ENCODE data around the gene KANK4. TPM values are rescaled to one million over a fixed set of nuclear protein-coding genes. Genes with fewer than 3 reads are reported as not detected.

Gene KANK4
- total RNA-seq, 1 experiment from 2014 or later, result 59.7 TPM

- Histone ChIP-seq H3K4me1 (peaks cover 31% of the 10 kb centered on the region), H3K4me3 (no peak overlapping the region), H3K27me3 (no peaks in the 10 kb centered on the region), H3K27ac (no peak overlapping the region), H3K9me3 (replicated peaks) (no peaks in the 10 kb centered on the region), H3K36me3 (no peaks in the 10 kb centered on the region)
- peak; percentile 50 to 63 for DNase-seq
These were observed 5.8 kb upstream of the KANK4 start for GRCh38 chr1:62325081-62325480.

GRCh38 chr1:62321446-62321845 lies 2.2 kb upstream of the KANK4 start:
- no peak overlapping the region for H3K4me3 ChIP-seq
- H3K27me3 ChIP-seq, result no peaks in the 10 kb centered on the region
- H3K36me3 ChIP-seq, result no peaks in the 10 kb centered on the region
- H3K9me3 ChIP-seq (replicated peaks), result no peaks in the 10 kb centered on the region
- no peak overlapping the region for H3K27ac ChIP-seq
- DNase-seq, result no peak
- H3K4me1 ChIP-seq, result peaks cover 11% of the 10 kb centered on the region

GRCh38 chr1:62318320-62318755 lies 896 bp downstream of the KANK4 start:
- H3K9me3 ChIP-seq (replicated peaks), result no peaks in the 10 kb centered on the region
- no peak overlapping the region for H3K4me3 ChIP-seq
- H3K27ac ChIP-seq, result no peak overlapping the region
- no peaks in the 10 kb centered on the region for H3K27me3 ChIP-seq
- no peaks in the 10 kb centered on the region for H3K36me3 ChIP-seq
- no peak for DNase-seq
- peaks cover 21% of the 10 kb centered on the region for H3K4me1 ChIP-seq

- Histone ChIP-seq H3K27ac (no peak overlapping the region), H3K9me3 (replicated peaks) (no peaks in the 10 kb centered on the region), H3K27me3 (no peaks in the 10 kb centered on the region), H3K4me3 (no peak overlapping the region), H3K4me1 (peaks cover 28% of the 10 kb centered on the region), H3K36me3 (no peaks in the 10 kb centered on the region)
- DNase-seq, result no peak
These were observed 2.0 kb downstream of the KANK4 start for GRCh38 chr1:62317021-62317768.

GRCh38 chr1:62316135-62316534 lies 3.1 kb downstream of the KANK4 start:
- peaks cover 35% of the 10 kb centered on the region for H3K4me1 ChIP-seq
- no peak overlapping the region for H3K27ac ChIP-seq
- no peaks in the 10 kb centered on the region for H3K9me3 ChIP-seq (replicated peaks)
- no peaks in the 10 kb centered on the region for H3K36me3 ChIP-seq
- DNase-seq, result no peak
- H3K27me3 ChIP-seq, result no peaks in the 10 kb centered on the region
- H3K4me3 ChIP-seq, result no peak overlapping the region

- H3K4me1 ChIP-seq, result peaks cover 40% of the 10 kb centered on the region
- no peaks in the 10 kb centered on the region for H3K36me3 ChIP-seq
- no peaks in the 10 kb centered on the region for H3K9me3 ChIP-seq (replicated peaks)
- no peak overlapping the region for H3K4me3 ChIP-seq
- H3K27me3 ChIP-seq, result no peaks in the 10 kb centered on the region
- no peak for DNase-seq
- H3K27ac ChIP-seq, result no peak overlapping the region
These were observed 3.8 kb downstream of the KANK4 start for GRCh38 chr1:62315387-62315786.

GRCh38 chr1:62314454-62315350 lies 4.5 kb downstream of the KANK4 start:
- peak overlapping the region; percentile 5; the same call in 1 of the 2 replicates for H3K27ac ChIP-seq
- H3K36me3 ChIP-seq, result no peaks in the 10 kb centered on the region
- peaks cover 40% of the 10 kb centered on the region for H3K4me1 ChIP-seq
- H3K27me3 ChIP-seq, result no peaks in the 10 kb centered on the region
- no peaks in the 10 kb centered on the region for H3K9me3 ChIP-seq (replicated peaks)
- H3K4me3 ChIP-seq, result no peak overlapping the region
- peak in 1 of 2 experiments; percentile 58 for DNase-seq

- no peak overlapping the region for H3K27ac ChIP-seq
- H3K27me3 ChIP-seq, result no peaks in the 10 kb centered on the region
- DNase-seq, result peak; percentile 24 to 58
- H3K9me3 ChIP-seq (replicated peaks), result no peaks in the 10 kb centered on the region
- no peaks in the 10 kb centered on the region for H3K36me3 ChIP-seq
- H3K4me1 ChIP-seq, result peaks cover 43% of the 10 kb centered on the region
- H3K4me3 ChIP-seq, result no peak overlapping the region
These were observed 6.5 kb downstream of the KANK4 start for GRCh38 chr1:62312698-62313097.

GRCh38 chr1:62311473-62311943 lies 7.7 kb downstream of the KANK4 start:
- H3K27ac ChIP-seq, result no peak overlapping the region
- no peaks in the 10 kb centered on the region for H3K9me3 ChIP-seq (replicated peaks)
- no peak overlapping the region for H3K4me3 ChIP-seq
- peaks cover 43% of the 10 kb centered on the region for H3K4me1 ChIP-seq
- DNase-seq, result peak; percentile 81 to 88
- no peaks in the 10 kb centered on the region for H3K36me3 ChIP-seq
- no peaks in the 10 kb centered on the region for H3K27me3 ChIP-seq

GRCh38 chr1:62309906-62310305 lies 9.3 kb downstream of the KANK4 start:
- Histone ChIP-seq H3K27me3 (no peaks in the 10 kb centered on the region), H3K4me1 (peaks cover 39% of the 10 kb centered on the region), H3K36me3 (no peaks in the 10 kb centered on the region), H3K27ac (no peak overlapping the region), H3K9me3 (replicated peaks) (no peaks in the 10 kb centered on the region), H3K4me3 (no peak overlapping the region)
- DNase-seq, result no peak

- H3K4me3 ChIP-seq, result no peak overlapping the region
- H3K27me3 ChIP-seq, result no peaks in the 10 kb centered on the region
- H3K27ac ChIP-seq, result no peak overlapping the region
- peaks cover 43% of the 10 kb centered on the region for H3K4me1 ChIP-seq
- no peaks in the 10 kb centered on the region for H3K9me3 ChIP-seq (replicated peaks)
- no peaks in the 10 kb centered on the region for H3K36me3 ChIP-seq
- no peak for DNase-seq
These were observed 10.6 kb downstream of the KANK4 start for GRCh38 chr1:62308606-62309005.

GRCh38 chr1:62307895-62308492 lies 11.2 kb downstream of the KANK4 start:
- DNase-seq, result no peak
- Histone ChIP-seq H3K27me3 (no peaks in the 10 kb centered on the region), H3K4me3 (no peak overlapping the region), H3K36me3 (no peaks in the 10 kb centered on the region), H3K9me3 (replicated peaks) (no peaks in the 10 kb centered on the region), H3K4me1 (peaks cover 43% of the 10 kb centered on the region), H3K27ac (no peak overlapping the region)

GRCh38 chr1:62307446-62307845 lies 11.8 kb downstream of the KANK4 start:
- H3K9me3 ChIP-seq (replicated peaks), result no peaks in the 10 kb centered on the region
- no peak for DNase-seq
- H3K27me3 ChIP-seq, result no peaks in the 10 kb centered on the region
- H3K36me3 ChIP-seq, result no peaks in the 10 kb centered on the region
- peaks cover 38% of the 10 kb centered on the region for H3K4me1 ChIP-seq
- H3K4me3 ChIP-seq, result no peak overlapping the region
- H3K27ac ChIP-seq, result no peak overlapping the region

- H3K9me3 ChIP-seq (replicated peaks), result no peaks in the 10 kb centered on the region
- no peak overlapping the region for H3K27ac ChIP-seq
These were observed 13.2 kb downstream of the KANK4 start for GRCh38 chr1:62306065-62306464.

GRCh38 chr1:62304975-62305374 lies 14.3 kb downstream of the KANK4 start:
- DNase-seq, result peak; percentile 58 to 83
- H3K36me3 ChIP-seq, result no peaks in the 10 kb centered on the region
- H3K4me1 ChIP-seq, result peaks cover 40% of the 10 kb centered on the region
- H3K27me3 ChIP-seq, result no peaks in the 10 kb centered on the region
- H3K4me3 ChIP-seq, result no peak overlapping the region
- H3K27ac ChIP-seq, result peak overlapping the region; percentile 74
- no peaks in the 10 kb centered on the region for H3K9me3 ChIP-seq (replicated peaks)

More at GRCh38 chr1:62306065-62306464, 13.2 kb downstream of the KANK4 start:
- Histone ChIP-seq H3K4me1 (peaks cover 35% of the 10 kb centered on the region), H3K27me3 (no peaks in the 10 kb centered on the region), H3K36me3 (no peaks in the 10 kb centered on the region), H3K4me3 (no peak overlapping the region)
- DNase-seq, result peak in 1 of 2 experiments; percentile 17
